Stomach (tissue), 4 donors: ENCODE data around the gene ZNF398.

Source experiments
- POLR2A ChIP-seq, 4 donors: fragments of 450-650 bp; IDR thresholded peaks; one replicate each; pipeline ENCODE4 v1.6.1; 2016; ENCODE audit warnings: antibody characterized with exemption in 4 of 4, control low read depth in 2 of 4, mild to moderate bottlenecking in 1 of 4, moderate library complexity in 1 of 4
- TF ChIP-seq, protein P1 (sequence below), 7 experiments: fragments of 450-650 bp in 4 of 7; fragments of 200-600 bp in 3 of 7; sonication (generic) in 3 of 7; IDR thresholded peaks; one replicate each; pipeline ENCODE4 v1.5.1; 2016 to 2019; ENCODE audit warnings: antibody characterized with exemption in 7 of 7, control low read depth in 2 of 7, mild to moderate bottlenecking in 1 of 7

- TF ChIP-seq, protein P1, sequence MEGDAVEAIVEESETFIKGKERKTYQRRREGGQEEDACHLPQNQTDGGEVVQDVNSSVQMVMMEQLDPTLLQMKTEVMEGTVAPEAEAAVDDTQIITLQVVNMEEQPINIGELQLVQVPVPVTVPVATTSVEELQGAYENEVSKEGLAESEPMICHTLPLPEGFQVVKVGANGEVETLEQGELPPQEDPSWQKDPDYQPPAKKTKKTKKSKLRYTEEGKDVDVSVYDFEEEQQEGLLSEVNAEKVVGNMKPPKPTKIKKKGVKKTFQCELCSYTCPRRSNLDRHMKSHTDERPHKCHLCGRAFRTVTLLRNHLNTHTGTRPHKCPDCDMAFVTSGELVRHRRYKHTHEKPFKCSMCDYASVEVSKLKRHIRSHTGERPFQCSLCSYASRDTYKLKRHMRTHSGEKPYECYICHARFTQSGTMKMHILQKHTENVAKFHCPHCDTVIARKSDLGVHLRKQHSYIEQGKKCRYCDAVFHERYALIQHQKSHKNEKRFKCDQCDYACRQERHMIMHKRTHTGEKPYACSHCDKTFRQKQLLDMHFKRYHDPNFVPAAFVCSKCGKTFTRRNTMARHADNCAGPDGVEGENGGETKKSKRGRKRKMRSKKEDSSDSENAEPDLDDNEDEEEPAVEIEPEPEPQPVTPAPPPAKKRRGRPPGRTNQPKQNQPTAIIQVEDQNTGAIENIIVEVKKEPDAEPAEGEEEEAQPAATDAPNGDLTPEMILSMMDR (IDR thresholded peaks at IDR 0.05) = no peak
- TF ChIP-seq POLR2A (IDR thresholded peaks at IDR 0.05) = no peak
These were observed 55.6 kb downstream of the ZNF398 start for GRCh38 chr7:149202831-149203231.
